ENCODE measurements around the gene REX1BD.

GRCh38 chr19:18608805-18609716 lies 20.5 kb downstream of the REX1BD start:
- TF ChIP-seq CTCF (IDR thresholded peaks at IDR 0.05) (no peak), POLR2A (IDR thresholded peaks at IDR 0.05) (no peak)

Data from uterus (tissue), 2 donors.